ENCODE results near the gene MPST. TPM values are rescaled to one million over a fixed set of nuclear protein-coding genes. Genes with fewer than 3 reads are reported as not detected.

Gene MPST
- total RNA-seq, 1 experiment from 2014 or later = 66.6 TPM

DNA sequence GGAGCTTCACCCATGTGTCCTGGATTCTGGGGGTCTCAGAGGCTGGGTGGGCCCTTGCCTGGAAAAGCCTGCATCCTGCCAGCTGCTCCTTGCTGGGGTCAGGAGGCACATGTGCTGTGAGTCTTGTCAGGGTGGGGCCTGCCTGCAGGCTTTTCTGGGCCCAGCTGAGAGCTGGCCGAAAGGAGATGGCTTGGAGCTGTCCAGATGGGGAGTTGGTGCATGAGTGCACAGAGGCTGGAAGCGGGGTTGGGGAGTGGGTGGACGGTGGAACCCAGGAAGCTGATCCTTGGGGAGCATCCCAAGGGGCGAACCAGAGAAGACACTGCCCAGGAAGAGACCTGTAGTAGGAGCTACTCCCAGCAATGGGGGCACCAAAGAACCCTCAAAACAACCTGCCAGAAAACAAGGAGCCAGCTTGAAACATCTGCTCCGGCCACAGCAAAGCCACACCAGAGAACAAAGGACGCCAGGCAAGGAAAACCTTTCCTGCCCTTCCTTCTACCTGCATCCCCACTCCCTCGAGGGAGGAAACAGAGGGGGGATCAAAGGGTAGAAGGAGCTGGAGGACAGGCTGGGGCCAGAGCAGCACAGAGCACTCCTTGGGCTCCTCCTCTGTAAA is 23.8 kb downstream of the MPST start:
- no peak overlapping the region for H3K27ac ChIP-seq (ENCODE audit: low read depth, low read length, poor library complexity, severe bottlenecking)
- BruUV-seq (replicated peaks) = no TSS peak
- H3K36me3 ChIP-seq (ENCODE audit: insufficient read depth, low read length, poor library complexity, severe bottlenecking) = no peaks in the 10 kb centered on the region
- intact Hi-C loops (cut with micrococcal nuclease; ENCODE audit: unreplicated experiment) = no loop called here
- CTCF ChIA-PET = no interaction called here
- DNase-seq (ENCODE audit: low spot score) = no peak
- no peaks in the 10 kb centered on the region for H3K9me3 ChIP-seq (ENCODE audit: low read depth, low read length, poor library complexity, severe bottlenecking)
- H3K27me3 ChIP-seq (replicated peaks; ENCODE audit: insufficient read depth, low read depth, low read length, poor library complexity) = no peaks in the 10 kb centered on the region
- POLR2A ChIA-PET (ENCODE audit: low non-redundant PET) = no interaction called here
- TF ChIP-seq EZH2 (IDR thresholded peaks at IDR 0.05; ENCODE audit: borderline replicate concordance, low read depth, low read length, poor library complexity, severe bottlenecking) (no peak), CTCF (conservative IDR thresholded peaks at IDR 0.05; ENCODE audit: low read depth, low read length) (no peak)
- H3K4me1 ChIP-seq (ENCODE audit: insufficient read depth, low read length, poor library complexity, severe bottlenecking) = peaks cover 34% of the 10 kb centered on the region
- no peak overlapping the region for H3K4me3 ChIP-seq (ENCODE audit: low read depth, low read length, poor library complexity, severe bottlenecking)

GRCh38 chr22:37043828-37044538 is 24.4 kb downstream of the MPST start:
- intact Hi-C loops (cut with micrococcal nuclease; ENCODE audit: unreplicated experiment) = no loop called here
- H3K9me3 ChIP-seq (ENCODE audit: low read depth, low read length, poor library complexity, severe bottlenecking) = no peaks in the 10 kb centered on the region

More at GRCh38 chr22:37043828-37044538, 24.4 kb downstream of the MPST start:
- peaks cover 34% of the 10 kb centered on the region for H3K4me1 ChIP-seq (ENCODE audit: insufficient read depth, low read length, poor library complexity, severe bottlenecking)
- TF ChIP-seq CTCF (conservative IDR thresholded peaks at IDR 0.05; ENCODE audit: low read depth, low read length) (peak; percentile 36; the same call in 1 of the 2 replicates), EZH2 (IDR thresholded peaks at IDR 0.05; ENCODE audit: borderline replicate concordance, low read depth, low read length, poor library complexity, severe bottlenecking) (no peak)
- no TSS peak for BruUV-seq (replicated peaks)
- H3K27me3 ChIP-seq (replicated peaks; ENCODE audit: insufficient read depth, low read depth, low read length, poor library complexity) = no peaks in the 10 kb centered on the region
- H3K4me3 ChIP-seq (ENCODE audit: low read depth, low read length, poor library complexity, severe bottlenecking) = no peak overlapping the region
- no peak overlapping the region for H3K27ac ChIP-seq (ENCODE audit: low read depth, low read length, poor library complexity, severe bottlenecking)
- POLR2A ChIA-PET (ENCODE audit: low non-redundant PET) = no interaction called here
- CTCF ChIA-PET = no interaction called here
- peak; percentile 38 for DNase-seq (ENCODE audit: low spot score)
- no peaks in the 10 kb centered on the region for H3K36me3 ChIP-seq (ENCODE audit: insufficient read depth, low read length, poor library complexity, severe bottlenecking)

Measured in A673 (cell line).